IMR-90 (cell line): ENCODE measurements around the gene SCARB1. TPM values are rescaled to one million over a fixed set of nuclear protein-coding genes. Genes with fewer than 3 reads are reported as not detected.
A peak's percentile ranks its signal among the peaks of the same experiment; 100 is the strongest.

Source experiments
- ATAC-seq: fragments of 200-7000 bp; cut with Tn5 transposase; 2 replicates; pipeline ENCODE4 v1.9.1; 2020; ENCODE audit warnings: low read depth, mild to moderate bottlenecking, moderate library complexity
- BruUV-seq: library from RNA; stranded (reverse); fragments of 400-500 nt; replicated peaks from 2 replicates; lab custom pipeline; 2021; lab: Mats Ljungman, UMichigan
- CTCF ChIA-PET: fragments of 300-600 bp; formaldehyde crosslinking; extraction: SDS; loops from one replicate; lab custom pipeline; 2021; ENCODE audit warnings: antibody characterized with exemption; lab: Yijun Ruan, JAX
- POLR2A ChIA-PET: fragments of 300-600 bp; sonication (Branson Sonifier 250); formaldehyde crosslinking; loops from one replicate; lab custom pipeline; 2022; ENCODE audit warnings: antibody characterized with exemption; ENCODE audit not compliant: unreplicated experiment; lab: Charles Lee
- DNase-seq: peaks from one replicate; pipeline ENCODE4 v3.0.0; 2013
- H2AFZ ChIP-seq: replicated peaks from 2 replicates; pipeline ENCODE3; 2013; ENCODE audit warnings: low read length, mild to moderate bottlenecking; ENCODE audit not compliant: poor library complexity
- H2AK5ac ChIP-seq: 2 replicates; pipeline ENCODE4 v1.6.1; 2013; ENCODE audit warnings: low read depth, low read length, inconsistent platforms
- H2AK9ac ChIP-seq: replicated peaks from 2 replicates; pipeline ENCODE3; 2013; ENCODE audit warnings: mild to moderate bottlenecking, low read depth, low read length, moderate library complexity; ENCODE audit not compliant: poor library complexity
- H2BK120ac ChIP-seq: 2 replicates; pipeline ENCODE4 v1.6.1; 2013; ENCODE audit warnings: low read depth, low read length, inconsistent platforms
- H2BK15ac ChIP-seq: 3 replicates; pipeline ENCODE4 v1.6.1; 2013; ENCODE audit warnings: low read depth, low read length, inconsistent platforms
- H2BK20ac ChIP-seq: 2 replicates; pipeline ENCODE4 v1.6.1; 2013; ENCODE audit warnings: low read depth, mild to moderate bottlenecking, inconsistent platforms, low read length, moderate library complexity
- H2BK5ac ChIP-seq: 2 replicates; pipeline ENCODE4 v1.6.1; 2013; ENCODE audit warnings: mild to moderate bottlenecking, low read depth, low read length, inconsistent platforms; ENCODE audit not compliant: poor library complexity, severe bottlenecking
- H3K14ac ChIP-seq: replicated peaks from 2 replicates; pipeline ENCODE4 v1.6.1; 2013; ENCODE audit warnings: low read depth, low read length, inconsistent platforms
- H3K18ac ChIP-seq: 2 replicates; pipeline ENCODE4 v1.6.1; 2013; ENCODE audit warnings: low read depth, low read length, control low read depth
- H3K23ac ChIP-seq: 2 replicates; pipeline ENCODE4 v1.6.1; 2013; ENCODE audit warnings: low read depth, low read length, inconsistent platforms
- H3K27ac ChIP-seq: 2 replicates; pipeline ENCODE4 v1.5.1; 2013; ENCODE audit warnings: mild to moderate bottlenecking, control low read depth, low read length; ENCODE audit not compliant: insufficient read depth
- H3K27me3 ChIP-seq: 2 replicates; pipeline ENCODE4 v1.6.1; 2013; ENCODE audit warnings: low read length; ENCODE audit not compliant: control insufficient read depth, insufficient read depth
- H3K36me3 ChIP-seq: 2 replicates; pipeline ENCODE4 v1.6.1; 2013; ENCODE audit warnings: low read length, mixed read lengths; ENCODE audit not compliant: control insufficient read depth, insufficient read depth
- H3K4ac ChIP-seq: 2 replicates; pipeline ENCODE4 v1.6.1; 2013; ENCODE audit warnings: low read depth, low read length, inconsistent platforms
- H3K4me1 ChIP-seq: 2 replicates; pipeline ENCODE4 v1.6.1; 2013; ENCODE audit warnings: low read length, mixed read lengths; ENCODE audit not compliant: control insufficient read depth, insufficient read depth
- H3K4me2 ChIP-seq: 2 replicates; pipeline ENCODE4 v1.6.1; 2013; ENCODE audit warnings: low read depth, mild to moderate bottlenecking, control low read depth, low read length, moderate library complexity
- H3K4me3 ChIP-seq: 2 replicates; pipeline ENCODE4 v1.5.1; 2013; ENCODE audit warnings: low read depth, mild to moderate bottlenecking, control low read depth, low read length, moderate library complexity; ENCODE audit not compliant: insufficient read depth
- H3K56ac ChIP-seq: 2 replicates; pipeline ENCODE4 v1.6.1; 2013; ENCODE audit warnings: low read length, inconsistent platforms; ENCODE audit not compliant: insufficient read depth; ENCODE audit errors: extremely low read depth
- H3K79me1 ChIP-seq, 2 experiments: 2 replicates each; pipeline ENCODE4 v1.6.1; 2013; ENCODE audit warnings: low read length in 2 of 2, inconsistent platforms in 1 of 2, low read depth in 1 of 2
- H3K9ac ChIP-seq: 2 replicates; pipeline ENCODE4 v1.6.1; 2013; ENCODE audit warnings: low read depth, low read length, control low read depth
- H3K9me1 ChIP-seq: 2 replicates; pipeline ENCODE4 v1.6.1; 2013; ENCODE audit warnings: low read length, inconsistent platforms; ENCODE audit not compliant: insufficient read depth
- H3K9me3 ChIP-seq: 2 replicates; pipeline ENCODE4 v1.6.1; 2013; ENCODE audit warnings: low read length; ENCODE audit not compliant: control insufficient read depth, insufficient read depth
- H4K20me1 ChIP-seq: 2 replicates; pipeline ENCODE4 v1.6.1; 2013; ENCODE audit warnings: low read length, inconsistent platforms; ENCODE audit not compliant: insufficient read depth
- H4K5ac ChIP-seq: 2 replicates; pipeline ENCODE4 v1.6.1; 2013; ENCODE audit warnings: mild to moderate bottlenecking, low read depth, low read length, control low read depth
- H4K8ac ChIP-seq, 2 experiments: 2 replicates each; pipeline ENCODE4 v1.6.1; 2013; ENCODE audit warnings: low read depth in 2 of 2, low read length in 2 of 2, control low read depth in 1 of 2, inconsistent platforms in 1 of 2
- H4K91ac ChIP-seq: 2 replicates; pipeline ENCODE4 v1.6.1; 2013; ENCODE audit warnings: low read depth, low read length, inconsistent platforms; ENCODE audit not compliant: insufficient read depth
- MXI1 ChIP-seq: IDR thresholded peaks from 2 replicates; pipeline ENCODE4 v1.6.1; 2012; ENCODE audit warnings: low read depth, mild to moderate bottlenecking, low read length, moderate library complexity, borderline replicate concordance
- POLR2A ChIP-seq: IDR thresholded peaks from 2 replicates; pipeline ENCODE4 v1.6.1; 2012; ENCODE audit warnings: mild to moderate bottlenecking, low read depth, low read length
- RAD21 ChIP-seq: IDR thresholded peaks from 2 replicates; pipeline ENCODE4 v1.6.1; 2012; ENCODE audit warnings: low read length, improper control_type of control experiment
- RFX5 ChIP-seq: IDR thresholded peaks from 2 replicates; pipeline ENCODE4 v1.8.0; 2012; ENCODE audit warnings: low read depth, mild to moderate bottlenecking, low read length, moderate library complexity
- SMC3 ChIP-seq: fragments of 150-350 bp; IDR thresholded peaks from 2 replicates; pipeline ENCODE4 v1.6.1; 2016; ENCODE audit warnings: low read depth, mild to moderate bottlenecking, antibody characterized with exemption, low read length, moderate library complexity
- WGBS, 2 experiments: methylation state at CpG; one replicate each; pipeline versions ENCODE4 v1.1.5 to v1.1.7; 2013; ENCODE audit warnings: missing lambda C conversion rate in 2 of 2; ENCODE audit not compliant: insufficient read length in 1 of 2; ENCODE audit errors: extremely low coverage in 2 of 2; 5-methylcytosine and 5-hydroxymethylcytosine counted together
- dilution Hi-C: fragments of 300-500 bp; cut with HindIII; formaldehyde crosslinking; loops from one replicate; pipeline ENCODE4 v1.14.3; 2018; ENCODE audit warnings: low sequenced_read_pairs; ENCODE audit not compliant: unreplicated experiment
- in situ Hi-C: fragments of 300-500 bp; cut with MboI; formaldehyde crosslinking; loops from 3 replicates; pipeline ENCODE4 v1.14.3; 2019; ENCODE audit warnings: low sequenced_read_pairs, inconsistent platforms, mixed read lengths
- intact Hi-C: fragments of 100-400 bp; cut with micrococcal nuclease; formaldehyde crosslinking; loops from 2 replicates; pipeline ENCODE4 v1.10.0; 2022
- polyA plus RNA-seq, 3 experiments: library from polyadenylated mRNA; depleted of rRNA; stranded (reverse); fragments of >200 nt; gene quantifications; 2 replicates each; pipeline ENCODE4 v1.2.3, GENCODE V29; 2012; ENCODE audit warnings: low replicate concordance in 1 of 3
- total RNA-seq: library from RNA; depleted of rRNA; stranded (reverse); fragments of >200 nt; gene quantifications from 2 replicates; pipeline ENCODE4 v1.2.3, GENCODE V29; 2012
- TF ChIP-seq, protein P1 (sequence below): fragments of 150-350 bp; IDR thresholded peaks from 2 replicates; pipeline ENCODE4 v1.6.1; 2016; ENCODE audit warnings: low read depth, mild to moderate bottlenecking, low read length, moderate library complexity, borderline replicate concordance

The SCARB1 gene
- total and polyA plus RNA-seq, 2 of the 4 experiments (the other 2 are of a cell fraction) = 3.0 to 24.8 TPM

DNA sequence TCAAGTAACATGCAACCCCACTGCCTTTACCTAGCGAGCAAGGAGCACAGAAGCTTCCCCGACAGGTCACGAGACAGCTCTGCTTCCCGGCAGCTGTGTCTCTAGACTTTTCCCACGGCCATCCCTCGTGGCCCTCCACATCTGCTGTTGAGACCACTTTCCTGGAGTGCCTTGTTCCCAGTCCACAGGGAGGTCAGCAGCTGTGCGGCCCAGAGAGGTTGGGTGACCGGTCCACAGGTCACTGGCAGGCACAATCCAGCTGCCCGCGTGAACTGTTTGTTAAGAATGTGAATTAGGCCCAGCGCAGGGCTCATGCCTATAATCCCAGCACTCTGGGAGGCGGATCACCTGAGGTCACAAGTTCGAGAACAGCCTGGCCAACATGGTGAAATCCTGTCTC, 71.5 kb downstream of the SCARB1 start:
- in situ Hi-C loops = no loop called here
- no peak overlapping the region for H2BK5ac ChIP-seq
- H4K5ac ChIP-seq = no peak overlapping the region
- H2BK120ac ChIP-seq = no peak overlapping the region
- no peak overlapping the region for H4K8ac ChIP-seq
- ATAC-seq (no peak), DNase-seq (no peak)
- H3K9me1 ChIP-seq = 0 out of 2 replicates have a peak, but pooled peaks cover under 1% of the 10 kb centered on the region
- intact Hi-C loops = no loop called here
- CTCF ChIA-PET = no interaction called here
- dilution Hi-C loops = no loop called here
- no peak overlapping the region for H4K91ac ChIP-seq
- no peak overlapping the region for H2BK15ac ChIP-seq
- no TSS peak for BruUV-seq
- H3K56ac ChIP-seq = no peak overlapping the region
- no peaks in the 10 kb centered on the region for H3K9me3 ChIP-seq
- H3K36me3 ChIP-seq = no peaks in the 10 kb centered on the region; the same call in 1 of the 2 replicates
- no peak overlapping the region for H3K18ac ChIP-seq
- H2AFZ ChIP-seq = peak overlapping the region; percentile 63
- no peak overlapping the region for H3K4me2 ChIP-seq
- no peak overlapping the region for H3K23ac ChIP-seq
- H3K9ac ChIP-seq = no peak overlapping the region
- H3K27ac ChIP-seq = no peak overlapping the region
- H2AK9ac ChIP-seq = peak overlapping the region; percentile 19
- TF ChIP-seq POLR2A = no peak
- TF ChIP-seq, protein P1, sequence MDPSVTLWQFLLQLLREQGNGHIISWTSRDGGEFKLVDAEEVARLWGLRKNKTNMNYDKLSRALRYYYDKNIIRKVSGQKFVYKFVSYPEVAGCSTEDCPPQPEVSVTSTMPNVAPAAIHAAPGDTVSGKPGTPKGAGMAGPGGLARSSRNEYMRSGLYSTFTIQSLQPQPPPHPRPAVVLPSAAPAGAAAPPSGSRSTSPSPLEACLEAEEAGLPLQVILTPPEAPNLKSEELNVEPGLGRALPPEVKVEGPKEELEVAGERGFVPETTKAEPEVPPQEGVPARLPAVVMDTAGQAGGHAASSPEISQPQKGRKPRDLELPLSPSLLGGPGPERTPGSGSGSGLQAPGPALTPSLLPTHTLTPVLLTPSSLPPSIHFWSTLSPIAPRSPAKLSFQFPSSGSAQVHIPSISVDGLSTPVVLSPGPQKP = no peak
- no peak for TF ChIP-seq SMC3
- no peak for TF ChIP-seq RAD21
- no peak for TF ChIP-seq RFX5
- no peak for TF ChIP-seq MXI1
- no peak overlapping the region; the same call in 1 of the 2 replicates for H2AK5ac ChIP-seq
- H3K14ac ChIP-seq = no peak overlapping the region
- POLR2A ChIA-PET = no interaction called here
- no peaks in the 10 kb centered on the region for H4K20me1 ChIP-seq
- H3K79me1 ChIP-seq = no peaks in the 10 kb centered on the region
- peaks cover 3% of the 10 kb centered on the region; the same call in 1 of the 2 replicates for H3K4me1 ChIP-seq
- no peak overlapping the region for H3K4me3 ChIP-seq
- WGBS, 2 experiments = 96% methylated on average over 8 of the region's 13 CpGs; no CpG with 5 or more reads in 1 of the 2 experiments
- H2BK20ac ChIP-seq = no peak overlapping the region
- no peaks in the 10 kb centered on the region for H3K27me3 ChIP-seq
- H3K4ac ChIP-seq = no peak overlapping the region
